SW 1271 (cell line): ENCODE measurements around the gene RAB31.

ENCODE experiments used
- DNase-seq, 2 experiments: peaks; one replicate each; lab custom pipeline; 2025; lab: John Stamatoyannopoulos, UW

RAB31 gene

GRCh38 chr18:9737472-9738121, 29.5 kb downstream of the RAB31 start:
- DNase-seq = peak in 1 of 2 experiments; percentile 34

DNA sequence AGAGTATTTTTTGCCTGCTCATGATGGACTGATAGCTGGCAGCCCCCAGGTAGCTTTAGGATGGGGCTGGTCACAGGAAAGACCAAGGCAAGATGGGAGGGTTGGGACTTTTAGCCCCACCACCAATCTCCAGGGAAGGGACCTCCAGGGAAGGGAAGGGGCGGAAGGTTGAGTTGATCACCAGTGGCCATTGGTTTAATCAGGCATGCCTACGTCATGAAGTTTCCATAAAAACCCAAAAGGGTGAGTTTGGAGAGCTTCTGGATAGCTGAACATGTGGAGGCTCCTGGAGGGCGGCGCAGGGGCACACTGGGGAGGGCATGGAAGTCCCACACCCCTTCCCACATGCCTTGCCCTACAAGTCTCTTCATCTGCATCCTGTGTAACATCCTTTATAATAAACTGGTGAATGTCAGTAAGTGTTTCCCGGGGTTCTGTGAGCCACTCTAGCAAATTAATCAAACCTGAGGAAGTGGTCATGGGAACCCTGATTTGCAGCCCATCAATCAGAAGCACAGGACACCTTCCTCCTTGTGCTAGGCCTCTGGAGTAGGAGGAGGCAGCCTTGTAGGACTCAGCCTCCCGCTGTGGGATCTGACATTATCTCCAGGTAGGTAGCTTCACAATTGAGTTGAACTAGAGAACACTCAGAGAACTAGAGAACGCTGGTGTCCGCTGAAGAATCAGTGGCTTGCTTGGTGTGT, 30.3 kb downstream of the RAB31 start:
- DNase-seq = no peak

DNA sequence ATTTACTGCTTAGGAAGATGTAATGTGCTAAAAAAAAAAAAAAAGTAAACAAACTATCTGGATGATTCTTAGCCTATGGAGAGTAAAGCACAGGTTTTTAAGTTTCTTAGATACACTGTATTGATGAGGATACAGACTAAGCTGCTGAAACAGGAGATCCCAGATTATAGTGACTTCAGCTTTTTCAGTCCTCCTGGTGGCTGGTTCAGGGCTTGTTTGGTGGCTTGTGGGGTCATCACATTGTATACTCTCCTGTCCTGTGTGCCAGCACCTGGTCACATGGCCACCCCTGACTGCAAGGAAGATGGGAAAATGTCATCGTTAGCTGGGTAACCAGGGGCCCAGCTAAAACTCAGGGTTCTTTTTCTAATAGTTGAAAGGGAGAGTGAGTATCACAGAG, 31.4 kb downstream of the RAB31 start:
- peak in 1 of 2 experiments; percentile 13 for DNase-seq

DNA sequence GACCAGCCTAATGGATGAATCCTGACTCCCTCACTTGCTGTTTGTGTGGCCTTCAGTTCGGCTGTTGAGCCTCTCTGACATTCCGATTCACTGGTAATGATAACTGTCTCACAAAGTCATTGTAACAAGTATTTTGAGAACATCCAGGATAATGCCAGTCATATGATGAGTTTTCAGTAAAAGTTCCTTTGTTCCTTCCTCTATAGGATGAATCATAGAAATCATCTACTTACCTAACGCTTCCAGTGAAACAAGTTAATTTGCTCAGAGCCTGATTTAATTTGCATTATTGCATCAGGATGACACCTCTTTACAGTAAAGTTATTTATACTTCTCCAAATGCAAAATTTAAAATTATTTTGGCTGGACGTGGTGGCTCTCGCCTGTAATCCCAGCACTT, 32.0 kb downstream of the RAB31 start:
- no peak for DNase-seq

DNA sequence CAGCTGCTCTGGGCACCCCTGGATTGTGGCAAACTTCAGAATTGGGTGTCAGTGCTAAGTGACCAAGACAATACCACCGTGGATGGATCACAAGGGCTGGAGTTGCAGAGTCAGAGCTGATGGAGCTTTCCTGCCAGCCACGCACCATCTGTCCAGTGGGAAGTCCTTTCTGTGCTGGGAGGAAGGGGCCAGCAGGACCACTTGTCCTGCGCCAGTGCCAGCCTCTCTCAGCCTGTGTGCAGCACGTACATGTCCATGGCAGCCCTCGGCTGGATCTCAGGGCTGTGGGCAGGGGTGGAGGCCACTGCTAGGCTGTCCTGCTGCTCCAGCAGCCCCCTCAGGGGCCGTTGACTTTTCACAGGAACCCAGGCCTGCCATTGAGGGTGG, 33.3 kb downstream of the RAB31 start:
- DNase-seq = no peak

- DNase-seq = peak in 1 of 2 experiments; percentile 8
Measured at GRCh38 chr18:9741793-9742523, 33.9 kb downstream of the RAB31 start.

DNA sequence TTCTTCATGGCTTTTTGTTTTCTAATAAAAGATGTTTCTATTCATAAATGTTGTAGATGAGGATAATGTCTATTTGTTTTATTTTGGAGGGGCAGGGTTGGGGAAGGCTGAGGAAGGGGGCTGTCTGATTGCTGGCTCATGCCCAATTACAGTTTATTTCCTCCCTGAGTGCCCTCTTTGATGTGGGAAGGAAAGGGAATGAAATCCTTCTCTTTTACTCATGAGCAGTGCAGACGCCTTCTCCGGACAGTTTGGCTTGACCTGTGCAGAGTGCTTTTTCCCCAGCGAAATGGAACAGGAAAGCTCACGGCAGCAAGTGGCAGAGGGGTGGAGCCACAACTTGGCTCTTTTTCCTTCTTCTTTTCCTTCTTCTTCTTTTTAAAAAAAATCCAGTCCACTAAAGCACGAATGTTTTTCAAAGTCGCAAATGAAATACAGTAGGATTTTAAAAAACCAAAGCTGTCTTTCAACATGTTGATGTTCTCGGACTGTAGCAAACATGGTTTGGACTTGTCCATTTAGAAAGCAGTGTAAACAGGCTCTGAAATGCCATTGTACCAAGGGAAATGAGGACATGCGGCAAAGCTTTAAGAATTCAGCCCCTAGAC, 34.5 kb downstream of the RAB31 start:
- DNase-seq = peak in 1 of 2 experiments; percentile 32

GRCh38 chr18:9743200-9744016, 35.3 kb downstream of the RAB31 start:
- DNase-seq = peak; percentile 83 to 91

- no peak for DNase-seq
Measured at GRCh38 chr18:9746958-9747357, 38.9 kb downstream of the RAB31 start.

DNA sequence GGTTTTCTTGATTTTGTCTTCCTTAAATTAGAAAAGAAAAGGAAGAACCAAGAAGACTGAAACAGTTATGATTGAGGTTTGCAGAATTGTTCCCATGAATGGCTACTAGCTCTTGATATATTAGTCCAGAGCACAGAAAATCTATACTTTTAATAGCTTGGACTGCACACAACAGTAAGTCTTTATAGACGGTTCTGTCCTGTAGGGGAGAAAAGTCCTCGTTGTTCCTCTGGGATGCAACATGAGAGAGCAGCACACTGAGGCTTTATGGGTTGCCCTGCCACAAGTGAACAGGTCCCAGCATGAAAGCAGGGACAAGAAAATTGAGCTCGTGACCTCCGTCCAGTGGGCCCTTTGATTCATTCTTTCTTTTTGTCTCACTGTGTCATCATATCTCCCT, 41.5 kb downstream of the RAB31 start:
- no peak for DNase-seq

- DNase-seq = no peak
Measured at GRCh38 chr18:9750112-9750511, 42.0 kb downstream of the RAB31 start.

GRCh38 chr18:9750606-9751304, 42.7 kb downstream of the RAB31 start:
- no peak for DNase-seq

GRCh38 chr18:9751371-9752031, 43.4 kb downstream of the RAB31 start:
- DNase-seq = no peak

DNA sequence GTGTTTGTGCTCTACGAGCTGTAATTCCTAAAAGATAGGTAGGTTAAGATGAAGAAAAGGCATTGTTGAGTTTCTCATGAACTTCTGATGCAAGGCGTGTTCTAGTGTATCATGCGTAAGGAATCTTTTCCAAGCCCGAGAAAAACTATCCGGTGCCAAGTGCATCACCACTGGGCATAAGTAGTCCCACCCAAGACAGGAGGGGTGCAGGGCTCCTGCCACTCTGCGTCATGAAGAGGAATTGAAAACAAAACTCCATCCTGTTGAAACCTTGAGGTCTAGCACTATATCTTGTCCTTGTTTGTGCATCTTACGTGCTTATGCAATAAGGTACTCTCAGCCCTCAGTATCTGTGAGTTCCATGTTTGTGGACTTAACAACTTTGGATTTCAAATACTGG, 45.7 kb downstream of the RAB31 start:
- no peak for DNase-seq

GRCh38 chr18:9755110-9755509, 47.0 kb downstream of the RAB31 start:
- no peak for DNase-seq

DNA sequence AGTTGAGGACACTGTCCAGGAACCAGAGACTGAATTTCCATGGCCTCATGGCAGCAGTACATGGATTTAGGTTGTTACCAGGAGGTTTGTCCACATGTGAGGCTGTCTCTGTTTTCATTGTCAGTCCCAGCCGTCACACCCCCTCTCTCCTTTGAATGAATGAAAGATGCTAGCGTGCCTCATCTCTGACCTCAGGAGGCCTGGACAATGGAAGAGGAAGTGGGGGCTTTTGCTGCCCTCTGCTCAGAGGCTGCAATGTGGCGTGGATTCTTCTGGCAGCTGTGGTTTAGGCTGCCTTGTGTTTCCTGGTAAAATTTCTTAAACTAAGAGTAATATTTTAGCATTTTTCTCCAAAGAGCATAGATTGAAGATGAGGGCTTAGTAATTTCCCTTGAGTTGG, 47.5 kb downstream of the RAB31 start:
- DNase-seq = no peak

GRCh38 chr18:9756271-9756932, 48.3 kb downstream of the RAB31 start:
- no peak for DNase-seq

GRCh38 chr18:9756933-9757470, 48.9 kb downstream of the RAB31 start:
- DNase-seq = no peak

DNA sequence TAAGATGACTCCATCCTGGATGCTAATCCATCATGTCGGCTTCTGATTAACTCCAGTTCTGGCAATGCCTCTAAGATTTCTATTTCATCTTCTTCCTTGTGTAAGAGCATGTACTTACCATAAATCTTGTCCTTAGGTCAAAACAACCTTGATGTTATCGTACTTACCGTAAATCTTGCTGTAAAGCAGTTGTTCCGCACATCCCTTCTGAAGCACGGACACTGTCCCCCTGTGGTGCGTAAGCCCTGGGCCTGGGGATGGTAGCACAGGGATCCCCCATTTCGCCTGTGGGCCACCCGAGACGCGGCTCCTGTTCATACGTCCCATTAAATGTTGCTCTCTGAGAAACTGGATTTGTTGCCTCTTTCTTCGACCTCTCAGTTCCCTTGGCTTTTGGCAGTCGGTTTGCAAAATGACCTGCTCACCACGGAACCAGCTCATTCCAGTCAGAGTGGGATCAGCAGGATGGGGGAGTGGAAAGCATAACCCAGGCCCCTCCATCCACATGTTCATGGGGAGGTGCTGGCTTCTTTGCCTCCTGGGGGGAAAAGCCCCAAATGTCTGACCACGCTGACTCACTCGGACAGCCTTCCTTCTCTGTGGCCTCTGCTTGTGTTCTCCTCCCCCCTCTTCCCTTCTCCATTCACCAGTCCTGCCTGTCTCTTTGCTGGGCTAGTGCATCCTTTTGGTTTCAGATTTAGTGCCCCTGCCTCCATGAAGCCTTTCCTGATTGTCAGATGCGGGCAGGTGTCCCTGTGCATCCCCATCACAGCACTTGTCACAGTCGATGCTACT, 49.9 kb downstream of the RAB31 start:
- DNase-seq = no peak
